Skeletal muscle satellite cell (primary cell): ENCODE data around the gene FRG1.
"Not testable (repeated sequence)": the region's sequence is repeated elsewhere in the genome, so short reads cannot be mapped to it uniquely, and the experiment has no call there.

Experiments used
- H3K27me3 ChIP-seq: 2 replicates; pipeline ENCODE4 v1.7.0; 2013; ENCODE audit warnings: low read length; ENCODE audit not compliant: control insufficient read depth, insufficient read depth
- H3K36me3 ChIP-seq: 2 replicates; pipeline ENCODE4 v1.7.0; 2013; ENCODE audit warnings: mild to moderate bottlenecking, control low read depth, low read length; ENCODE audit not compliant: insufficient read depth
- H3K4me1 ChIP-seq: 2 replicates; pipeline ENCODE4 v1.7.0; 2013; ENCODE audit warnings: low read length; ENCODE audit not compliant: control insufficient read depth, insufficient read depth
- H3K4me2 ChIP-seq: 2 replicates; pipeline ENCODE4 v1.7.0; 2013; ENCODE audit warnings: mild to moderate bottlenecking, low read length
- H3K4me3 ChIP-seq: 2 replicates; pipeline ENCODE4 v1.7.0; 2013; ENCODE audit warnings: low read length
- H3K9ac ChIP-seq: 2 replicates; pipeline ENCODE4 v1.7.0; 2013; ENCODE audit warnings: mild to moderate bottlenecking, low read depth, low read length, moderate library complexity
- H3K9me3 ChIP-seq: replicated peaks from 2 replicates; pipeline ENCODE4 v1.7.0; 2013; ENCODE audit warnings: mild to moderate bottlenecking, control low read depth, low read length

FRG1 gene

GRCh38 chr4:189946906-189947305, 6.2 kb downstream of the FRG1 start:
- H3K4me2 ChIP-seq, H3K4me1 ChIP-seq, H3K4me3 ChIP-seq, H3K36me3 ChIP-seq, H3K9ac ChIP-seq, H3K9me3 ChIP-seq, H3K27me3 ChIP-seq: not testable (repeated sequence)

DNA sequence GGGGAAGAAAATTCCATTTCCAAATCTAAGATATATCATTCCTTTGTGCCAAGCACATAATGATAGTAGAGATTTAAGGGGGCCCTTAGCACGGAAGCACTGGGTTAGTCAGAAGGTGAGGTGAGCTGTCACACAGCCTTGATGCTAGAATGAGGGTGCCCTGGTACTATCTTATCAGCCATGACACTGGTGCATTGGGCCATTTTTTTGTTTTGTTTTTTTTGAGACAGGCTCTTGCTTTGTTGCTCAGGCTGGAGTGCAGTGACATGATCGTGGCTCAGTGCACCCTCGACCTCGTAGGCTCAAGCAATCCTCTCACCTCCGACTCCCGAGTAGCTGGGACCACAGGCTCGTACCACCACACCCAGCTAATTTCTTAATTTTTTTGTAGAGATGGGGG, 7.8 kb downstream of the FRG1 start:
- H3K4me3 ChIP-seq, H3K9ac ChIP-seq, H3K9me3 ChIP-seq, H3K36me3 ChIP-seq, H3K27me3 ChIP-seq, H3K4me2 ChIP-seq, H3K4me1 ChIP-seq: not testable (repeated sequence)

GRCh38 chr4:189969291-189969690, 28.6 kb downstream of the FRG1 start:
- H3K9ac ChIP-seq, H3K9me3 ChIP-seq, H3K36me3 ChIP-seq, H3K4me3 ChIP-seq, H3K4me2 ChIP-seq, H3K27me3 ChIP-seq, H3K4me1 ChIP-seq: not testable (repeated sequence)

GRCh38 chr4:189973646-189974045, 33.0 kb downstream of the FRG1 start:
- Histone ChIP-seq H3K27me3 (no peaks in the 10 kb centered on the region), H3K9ac (no peak overlapping the region), H3K4me3 (no peak overlapping the region), H3K9me3 (no peaks in the 10 kb centered on the region), H3K4me1 (no peaks in the 10 kb centered on the region), H3K36me3 (no peaks in the 10 kb centered on the region), H3K4me2 (no peak overlapping the region)

- no peaks in the 10 kb centered on the region for H3K9me3 ChIP-seq
- H3K9ac ChIP-seq, result no peak overlapping the region
- no peaks in the 10 kb centered on the region for H3K36me3 ChIP-seq
- H3K27me3 ChIP-seq, result no peaks in the 10 kb centered on the region
- H3K4me1 ChIP-seq, result no peaks in the 10 kb centered on the region
- no peak overlapping the region for H3K4me2 ChIP-seq
- no peak overlapping the region for H3K4me3 ChIP-seq
Measured at GRCh38 chr4:189974056-189974455, 33.4 kb downstream of the FRG1 start.

DNA sequence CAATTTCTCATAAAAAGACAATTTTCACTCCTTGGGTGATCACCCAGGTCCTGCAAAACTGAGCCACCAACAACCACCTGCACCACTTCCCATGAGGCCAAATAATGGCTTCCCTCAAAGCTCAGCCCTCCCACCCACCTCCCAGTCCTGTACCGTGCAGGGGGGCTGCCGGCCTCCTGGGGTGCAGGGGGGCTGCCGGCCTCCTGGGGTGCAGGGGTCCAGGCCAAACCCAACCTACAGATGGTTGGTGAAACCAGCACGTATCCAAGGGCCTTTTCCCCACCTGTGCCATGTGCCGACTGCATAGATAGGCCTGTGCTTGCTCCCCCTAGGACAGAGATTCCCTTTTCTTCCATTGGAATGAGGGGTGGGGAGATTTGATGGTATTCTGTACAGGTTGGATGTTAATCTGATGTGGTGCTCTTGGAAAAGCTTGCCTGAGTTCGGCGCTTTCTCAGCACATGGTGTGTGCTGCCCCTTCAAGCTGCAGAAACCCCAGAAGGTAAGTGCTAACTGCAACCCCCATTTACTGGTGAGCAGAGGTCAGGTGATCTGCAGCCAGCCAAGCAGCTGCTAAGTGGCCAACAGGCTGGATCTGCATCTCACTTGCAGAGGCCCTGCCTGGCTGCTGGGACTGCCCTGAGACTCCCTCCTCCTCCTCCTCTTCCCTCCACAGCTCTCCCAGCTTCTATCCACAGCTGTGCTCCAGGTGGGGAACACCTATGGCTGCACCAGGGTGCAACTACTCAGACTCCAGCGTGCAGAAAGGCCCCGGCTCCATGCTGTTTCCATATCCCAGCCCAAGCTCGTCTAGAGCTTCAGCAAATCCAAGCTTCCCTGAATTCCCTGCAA, 38.8 kb downstream of the FRG1 start:
- Histone ChIP-seq H3K4me3 (no peak overlapping the region), H3K4me2 (no peak overlapping the region), H3K4me1 (no peaks in the 10 kb centered on the region), H3K36me3 (no peaks in the 10 kb centered on the region), H3K9ac (no peak overlapping the region), H3K27me3 (no peaks in the 10 kb centered on the region), H3K9me3 (no peaks in the 10 kb centered on the region)

GRCh38 chr4:189980292-189980691, 39.6 kb downstream of the FRG1 start:
- H3K4me2 ChIP-seq, H3K36me3 ChIP-seq, H3K4me1 ChIP-seq, H3K4me3 ChIP-seq, H3K9me3 ChIP-seq, H3K27me3 ChIP-seq, H3K9ac ChIP-seq: not testable (repeated sequence)

DNA sequence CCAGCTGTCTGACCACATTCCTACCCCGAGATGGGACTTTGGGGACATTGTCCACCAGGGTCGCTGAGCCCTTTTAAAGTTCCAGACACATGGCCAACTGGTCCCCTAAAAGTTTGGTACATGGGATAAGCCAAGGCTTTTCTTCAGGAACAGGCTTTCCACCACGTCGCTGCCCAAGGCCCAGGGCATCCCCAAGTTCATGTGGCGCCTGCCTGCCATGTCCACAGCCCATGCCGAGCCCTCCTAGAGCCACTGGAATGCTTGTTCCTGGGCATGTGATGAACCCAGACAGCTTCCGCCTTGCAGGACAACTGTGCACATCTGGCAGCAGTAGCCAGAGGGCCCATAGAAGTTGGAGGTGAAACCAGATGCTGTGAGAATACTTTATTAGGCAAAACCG, 41.3 kb downstream of the FRG1 start:
- H3K27me3 ChIP-seq, result no peaks in the 10 kb centered on the region
- no peaks in the 10 kb centered on the region for H3K9me3 ChIP-seq
- H3K4me3 ChIP-seq, result no peak overlapping the region
- no peak overlapping the region for H3K4me2 ChIP-seq
- no peaks in the 10 kb centered on the region for H3K4me1 ChIP-seq
- no peak overlapping the region for H3K9ac ChIP-seq
- H3K36me3 ChIP-seq, result no peaks in the 10 kb centered on the region

DNA sequence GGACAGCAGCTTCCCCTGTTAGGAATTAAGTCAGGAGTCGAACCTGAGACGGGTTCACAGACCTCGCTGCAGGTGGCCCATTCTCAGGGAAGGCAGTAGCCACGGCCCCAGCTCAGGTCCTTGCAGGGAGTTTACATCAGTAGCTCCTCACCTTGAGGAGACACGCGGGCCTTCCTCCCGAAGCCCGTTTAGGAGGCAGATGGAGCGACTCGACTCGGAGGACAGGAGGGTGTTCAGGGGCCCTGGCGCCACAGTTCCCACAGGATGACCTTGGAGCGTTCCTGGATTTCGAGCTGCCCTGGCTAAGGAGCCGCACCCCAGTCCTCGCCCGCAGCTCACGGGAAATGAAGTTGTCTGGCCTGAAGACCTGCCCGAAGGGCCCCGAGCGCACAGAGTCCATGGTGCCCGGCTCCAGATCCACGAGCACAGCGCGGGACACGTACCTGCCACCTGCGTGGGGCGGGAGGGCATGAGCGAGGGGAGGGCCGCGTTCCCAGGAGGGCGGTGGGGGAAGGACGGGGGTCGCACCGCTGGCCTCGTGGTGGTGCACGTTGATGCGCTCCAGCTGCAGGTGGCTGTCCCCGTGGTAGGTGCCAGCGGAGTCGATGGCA, 43.3 kb downstream of the FRG1 start:
- not testable (repeated sequence) for H3K9ac ChIP-seq, H3K4me3 ChIP-seq, H3K4me2 ChIP-seq, H3K4me1 ChIP-seq, H3K9me3 ChIP-seq, H3K36me3 ChIP-seq, H3K27me3 ChIP-seq

DNA sequence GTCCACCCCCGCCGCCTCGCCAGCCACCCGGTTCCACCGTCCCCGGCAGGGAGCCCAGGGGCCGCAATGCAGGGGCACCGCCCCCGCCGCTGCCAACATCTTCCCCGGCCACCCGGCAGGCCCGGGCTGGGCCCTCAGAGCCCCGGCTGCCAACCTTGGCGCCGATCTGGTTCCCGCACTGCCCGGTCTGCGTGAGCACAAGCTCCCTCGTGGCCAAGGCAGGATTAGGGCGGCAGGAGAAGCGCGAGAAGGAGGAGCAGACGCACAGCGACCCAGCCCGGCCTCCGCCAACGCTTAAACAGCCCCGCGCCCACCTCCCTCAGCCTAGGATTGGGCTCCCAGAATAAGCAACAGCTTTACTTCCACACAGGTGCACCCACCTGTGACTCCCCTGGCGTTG, 44.0 kb downstream of the FRG1 start:
- not testable (repeated sequence) for H3K4me1 ChIP-seq, H3K36me3 ChIP-seq, H3K9me3 ChIP-seq, H3K27me3 ChIP-seq, H3K4me2 ChIP-seq, H3K9ac ChIP-seq, H3K4me3 ChIP-seq

DNA sequence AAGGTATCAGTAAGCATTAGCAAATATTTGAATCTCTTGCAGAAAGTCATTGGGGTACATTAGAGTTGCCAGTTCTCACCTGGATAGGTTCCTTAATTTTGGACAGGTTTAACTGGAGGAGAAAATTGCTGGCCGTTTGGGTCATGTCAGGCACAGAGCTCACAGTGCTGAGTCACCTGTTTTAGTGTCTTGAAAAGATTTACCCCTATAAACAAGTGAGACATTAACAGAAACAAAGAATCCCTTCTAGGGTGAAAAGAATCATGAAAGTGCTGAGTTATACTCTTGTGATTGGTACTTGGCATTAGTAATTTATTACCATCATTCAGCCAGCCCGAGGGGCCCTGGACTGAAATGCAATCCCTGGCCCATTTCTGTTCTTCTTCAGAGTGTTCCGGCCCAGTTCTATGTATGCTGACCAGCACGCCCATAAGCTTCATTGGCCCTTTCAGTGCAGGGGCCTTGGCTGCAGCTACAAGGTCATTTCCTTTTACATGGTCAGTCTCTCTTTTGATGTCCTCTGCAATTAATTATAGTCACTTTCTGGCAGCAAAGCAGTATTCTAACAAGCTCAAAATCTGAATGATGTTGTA, 45.1 kb downstream of the FRG1 start:
- not testable (repeated sequence) for H3K36me3 ChIP-seq, H3K4me1 ChIP-seq, H3K9ac ChIP-seq, H3K27me3 ChIP-seq, H3K9me3 ChIP-seq, H3K4me3 ChIP-seq, H3K4me2 ChIP-seq
